Tibial nerve (tissue), 4 donors: ENCODE results near the gene UQCC3. TPM values are rescaled to one million over a fixed set of nuclear protein-coding genes. Genes with fewer than 3 reads are reported as not detected.
A peak's percentile ranks its signal among the peaks of the same experiment; 100 is the strongest.
"Not testable (repeated sequence)": the region's sequence is repeated elsewhere in the genome, so short reads cannot be mapped to it uniquely, and the experiment has no call there.

Experiments used
- DNase-seq, 2 donors: peaks; one replicate each; pipeline ENCODE4 v3.0.0-alpha.2; 2019; ENCODE audit warnings: low spot score in 2 of 2
- H3K27ac ChIP-seq, 4 donors: fragments of 200-600 bp; sonication (generic) in 3 of 4; one replicate each; pipeline ENCODE4 v1.5.1; 2017 to 2019; ENCODE audit warnings: mild to moderate bottlenecking in 1 of 4
- H3K27me3 ChIP-seq, 2 donors: fragments of 200-600 bp; sonication (generic) in 1 of 2; one replicate each; pipeline versions ENCODE4 v1.5.1 to v1.6.0; 2017 to 2019
- H3K36me3 ChIP-seq, 3 donors: fragments of 200-600 bp; sonication (generic); one replicate each; pipeline ENCODE4 v1.5.1; 2018 to 2019
- H3K4me1 ChIP-seq, 4 donors: fragments of 200-600 bp; sonication (generic) in 3 of 4; one replicate each; pipeline ENCODE4 v1.5.1; 2017 to 2019
- H3K4me3 ChIP-seq, 4 donors: fragments of 200-600 bp; sonication (generic) in 3 of 4; one replicate each; pipeline ENCODE4 v1.5.1; 2017 to 2019; ENCODE audit warnings: mild to moderate bottlenecking in 1 of 4, moderate library complexity in 1 of 4
- H3K9me3 ChIP-seq, 4 donors: fragments of 200-600 bp; sonication (generic) in 3 of 4; one replicate each; pipeline ENCODE4 v1.5.1; 2017 to 2019
- CTCF ChIP-seq, 5 experiments: fragments of 200-600 bp in 3 of 5; fragments of 450-650 bp in 2 of 5; sonication (generic) in 3 of 5; IDR thresholded peaks; one replicate each; pipeline ENCODE4 v1.5.1; 2016 to 2019; ENCODE audit warnings: antibody characterized with exemption in 5 of 5, mild to moderate bottlenecking in 3 of 5, moderate library complexity in 2 of 5
- EP300 ChIP-seq, 2 donors: sonication (generic); formaldehyde crosslinking; IDR thresholded peaks; one replicate each; pipeline ENCODE4 v1.6.1; 2017; ENCODE audit warnings: antibody characterized with exemption in 2 of 2, mild to moderate bottlenecking in 1 of 2
- POLR2A ChIP-seq, 2 donors: fragments of 450-650 bp; IDR thresholded peaks; one replicate each; pipeline ENCODE4 v1.6.1; 2017; ENCODE audit warnings: antibody characterized with exemption in 2 of 2, mild to moderate bottlenecking in 2 of 2, moderate library complexity in 2 of 2
- WGBS, 2 donors: methylation state at CpG; one replicate each; pipeline ENCODE4 v1.1.5; 2018; 5-methylcytosine and 5-hydroxymethylcytosine counted together
- total RNA-seq, 4 donors: library from RNA; depleted of rRNA; stranded (reverse); fragments of >200 nt; gene quantifications; one replicate each; pipeline ENCODE4 v1.1.0, GENCODE V29; 2016

The UQCC3 gene
- total RNA-seq, 4 donors from 2014 or later: 7.6 to 22.2 (median 14.6) TPM

GRCh38 chr11:62702246-62702645 lies 30.8 kb downstream of the UQCC3 start:
- no peak for DNase-seq
- 88 to 97% methylated on average over 11 of the region's 11 CpGs for WGBS, 2 donors
- H3K4me1 ChIP-seq: peaks cover 0 to 21% (median 15%) of the 10 kb centered on the region in 4 donors
- H3K27me3 ChIP-seq: no peaks in the 10 kb centered on the region
- TF ChIP-seq EP300 (IDR thresholded peaks at IDR 0.05) (no peak), CTCF (IDR thresholded peaks at IDR 0.05) (no peak), POLR2A (IDR thresholded peaks at IDR 0.05) (no peak)
- no peaks in the 10 kb centered on the region for H3K9me3 ChIP-seq
- no peak overlapping the region for H3K4me3 ChIP-seq
- peaks cover 0 to 34% (median 0%) of the 10 kb centered on the region in 3 donors for H3K36me3 ChIP-seq
- no peak overlapping the region for H3K27ac ChIP-seq

- not testable (repeated sequence) for H3K4me3 ChIP-seq, H3K27ac ChIP-seq, DNase-seq, H3K9me3 ChIP-seq, H3K27me3 ChIP-seq
- H3K36me3 ChIP-seq: peaks cover 0 to 34% (median 0%) of the 10 kb centered on the region in 3 donors
- peaks cover 0 to 38% (median 22%) of the 10 kb centered on the region in 4 donors for H3K4me1 ChIP-seq
- WGBS, 2 donors: 95 to 97% methylated on average over 4 of the region's 4 CpGs
Measured at GRCh38 chr11:62703921-62704320, 32.4 kb downstream of the UQCC3 start.

- WGBS, 2 donors: 41 to 58% methylated on average over 7 of the region's 7 CpGs
Measured at GRCh38 chr11:62705413-62705812, 33.9 kb downstream of the UQCC3 start.

GRCh38 chr11:62705880-62706849 lies 34.7 kb downstream of the UQCC3 start:
- Histone ChIP-seq H3K4me1 (peaks cover 0 to 49% (median 31%) of the 10 kb centered on the region in 4 donors), H3K9me3 (no peaks in the 10 kb centered on the region), H3K27ac (peak overlapping the region; percentile 44 to 89 (median 82)), H3K36me3 (peaks cover 0 to 27% (median 0%) of the 10 kb centered on the region in 3 donors), H3K4me3 (peak overlapping the region; percentile 66 to 86 (median 78)), H3K27me3 (no peaks in the 10 kb centered on the region)
- 5 to 6% methylated on average over 32 to 50 of the region's 73 CpGs for WGBS, 2 donors
- peak; percentile 91 for DNase-seq
- TF ChIP-seq EP300 (IDR thresholded peaks at IDR 0.05) (peak; percentile 68 to 75), POLR2A (IDR thresholded peaks at IDR 0.05) (peak in 1 of 2 donors; percentile 47), CTCF (IDR thresholded peaks at IDR 0.05) (no peak)

More at GRCh38 chr11:62705413-62705812, 33.9 kb downstream of the UQCC3 start:
- peak overlapping the region; percentile 66 to 86 (median 78) for H3K4me3 ChIP-seq
- H3K4me1 ChIP-seq: peaks cover 0 to 46% (median 29%) of the 10 kb centered on the region in 4 donors
- DNase-seq: no peak
- H3K9me3 ChIP-seq: no peaks in the 10 kb centered on the region
- H3K36me3 ChIP-seq: peaks cover 0 to 27% (median 0%) of the 10 kb centered on the region in 3 donors
- H3K27me3 ChIP-seq: no peaks in the 10 kb centered on the region
- no peak for TF ChIP-seq POLR2A (IDR thresholded peaks at IDR 0.05)
- TF ChIP-seq CTCF (IDR thresholded peaks at IDR 0.05): no peak
- TF ChIP-seq EP300 (IDR thresholded peaks at IDR 0.05): no peak
- H3K27ac ChIP-seq: peak overlapping the region in 3 of 4 donors; percentile 77 to 89 (median 87)

- Histone ChIP-seq H3K4me3 (peak overlapping the region in 3 of 4 donors; percentile 66 to 86 (median 75)), H3K27me3 (no peaks in the 10 kb centered on the region), H3K4me1 (peaks cover 0 to 49% (median 31%) of the 10 kb centered on the region in 4 donors), H3K27ac (peak overlapping the region; percentile 44 to 89 (median 82)), H3K36me3 (peaks cover 0 to 27% (median 0%) of the 10 kb centered on the region in 3 donors), H3K9me3 (no peaks in the 10 kb centered on the region)
- 76 to 79% methylated on average over 8 of the region's 8 CpGs for WGBS, 2 donors
- DNase-seq: no peak
- TF ChIP-seq EP300 (IDR thresholded peaks at IDR 0.05): no peak
- no peak for TF ChIP-seq CTCF (IDR thresholded peaks at IDR 0.05)
- TF ChIP-seq POLR2A (IDR thresholded peaks at IDR 0.05): no peak
Measured at GRCh38 chr11:62706850-62707247, 35.4 kb downstream of the UQCC3 start.
